Transverse colon (tissue), 4 donors: ENCODE data around the gene HSPA14. TPM values are rescaled to one million over a fixed set of nuclear protein-coding genes. Genes with fewer than 3 reads are reported as not detected.

Experiments used
- DNase-seq: peaks from one replicate; pipeline ENCODE4 v3.0.0-alpha.2; 2019
- H3K27ac ChIP-seq, 4 donors: fragments of 200-600 bp; sonication (generic); 2 replicates each; pipeline ENCODE4 v1.5.1; 2016 to 2018; ENCODE audit warnings: inconsistent platforms in 4 of 4
- H3K27me3 ChIP-seq: fragments of 200-600 bp; sonication (generic); 2 replicates; pipeline ENCODE4 v1.5.1; 2017; ENCODE audit warnings: inconsistent platforms
- H3K36me3 ChIP-seq, 4 donors: fragments of 200-600 bp; sonication (generic); 2 replicates each; pipeline ENCODE4 v1.5.1; 2017 to 2019; ENCODE audit warnings: inconsistent platforms in 4 of 4
- H3K4me1 ChIP-seq, 4 donors: fragments of 200-600 bp; sonication (generic); 2 replicates each; pipeline ENCODE4 v1.5.1; 2017 to 2020; ENCODE audit warnings: inconsistent platforms in 4 of 4
- H3K4me3 ChIP-seq, 4 donors: fragments of 200-600 bp; sonication (generic); 1 replicate in 1 of 4; 2 replicates in 3 of 4; pipeline versions ENCODE4 v1.5.1 to v1.6.1; 2017 to 2019; ENCODE audit warnings: inconsistent platforms in 4 of 4
- H3K9me3 ChIP-seq, 2 donors: fragments of 200-600 bp; sonication (generic); 2 replicates each; pipeline ENCODE4 v1.5.1; 2017 to 2019; ENCODE audit warnings: inconsistent platforms in 2 of 2
- CTCF ChIP-seq, 5 experiments: fragments of 200-600 bp in 3 of 5; fragments of 450-650 bp in 2 of 5; sonication (generic) in 3 of 5; IDR thresholded peaks; 1 replicate in 2 of 5; 2 replicates in 3 of 5; pipeline ENCODE4 v1.5.1; 2016 to 2017; ENCODE audit warnings: antibody characterized with exemption in 5 of 5, inconsistent platforms in 3 of 5, mild to moderate bottlenecking in 2 of 5, moderate library complexity in 1 of 5
- EP300 ChIP-seq: sonication (generic); formaldehyde crosslinking; IDR thresholded peaks from one replicate; pipeline ENCODE4 v1.6.1; 2017; ENCODE audit warnings: antibody characterized with exemption, low read depth
- POLR2A ChIP-seq: fragments of 450-650 bp; IDR thresholded peaks from one replicate; pipeline ENCODE4 v1.6.1; 2016; ENCODE audit warnings: antibody characterized with exemption, mild to moderate bottlenecking, moderate library complexity
- POLR2AphosphoS5 ChIP-seq, 3 donors: sonication (generic); formaldehyde crosslinking; IDR thresholded peaks; one replicate each; pipeline ENCODE4 v1.6.1; 2016; ENCODE audit warnings: antibody characterized with exemption in 3 of 3
- WGBS, 2 donors: methylation state at CpG; one replicate each; pipeline ENCODE4 v1.1.5; 2018; ENCODE audit warnings: low coverage in 1 of 2; 5-methylcytosine and 5-hydroxymethylcytosine counted together
- in situ Hi-C, 4 donors: fragments of 200-750 bp; cut with MboI; loops; one replicate each; pipeline versions ENCODE4 v1.15.0 to v1.15.1; 2017; ENCODE audit warnings: low sequenced_read_pairs in 3 of 4, low pct_ligation_motif_present in 1 of 4, low pct_unique_long_range_greater_than_20kb in 1 of 4
- intact Hi-C: fragments of 100-400 bp; cut with DNase I; formaldehyde crosslinking; loops from one replicate; pipeline ENCODE4 v1.15.1; 2023; ENCODE audit warnings: low total_unique reads
- total RNA-seq, 4 donors: library from RNA; depleted of rRNA; stranded (reverse); fragments of >200 nt; gene quantifications; one replicate each; pipeline ENCODE4 v1.1.0, GENCODE V29; 2016

Gene HSPA14
- total RNA-seq, 4 donors from 2014 or later = 6.7 to 15.4 (median 8.7) TPM

- in situ Hi-C loops = loop anchor here in 1 of 4 donors (25.0 kb wide), 1 partner anchor 124 kb away; the partner anchor contains the start of genes DCLRE1C and MEIG1
- peak overlapping the region; percentile 95 to 98 (median 96) for H3K27ac ChIP-seq
- intact Hi-C loops = no loop called here
- H3K9me3 ChIP-seq = no peaks in the 10 kb centered on the region
- 0% methylated on average over 6 to 57 of the region's 60 CpGs for WGBS, 2 donors
- peaks cover 0 to 22% (median 8%) of the 10 kb centered on the region in 4 donors for H3K36me3 ChIP-seq
- TF ChIP-seq EP300 (no peak), CTCF (IDR thresholded peaks at IDR 0.05) (no peak)
- H3K4me1 ChIP-seq = peaks cover 0 to 34% (median 21%) of the 10 kb centered on the region in 4 donors
- no peaks in the 10 kb centered on the region for H3K27me3 ChIP-seq
- peak; percentile 41 for DNase-seq
- H3K4me3 ChIP-seq = peak overlapping the region; percentile 81 to 98 (median 93)
Observed at GRCh38 chr10:14838582-14839304, 637 bp downstream of the HSPA14 start.

- H3K27me3 ChIP-seq = no peaks in the 10 kb centered on the region
- intact Hi-C loops (no loop called here), in situ Hi-C loops (loop anchor here in 1 of 4 donors (25.0 kb wide), 1 partner anchor 123 kb away; the partner anchor contains the start of genes DCLRE1C and MEIG1)
- H3K4me1 ChIP-seq = peaks cover 0 to 33% (median 21%) of the 10 kb centered on the region in 4 donors
- H3K9me3 ChIP-seq = no peaks in the 10 kb centered on the region
- H3K4me3 ChIP-seq = peak overlapping the region; percentile 81 to 98 (median 93)
- WGBS, 2 donors = 4 to 12% methylated on average over 12 to 14 of the region's 14 CpGs
- DNase-seq = peak; percentile 30
- H3K36me3 ChIP-seq = peaks cover 0 to 22% (median 8%) of the 10 kb centered on the region in 4 donors
- H3K27ac ChIP-seq = peak overlapping the region; percentile 95 to 98 (median 96)
- TF ChIP-seq CTCF (IDR thresholded peaks at IDR 0.05) (no peak), POLR2A (peak; percentile 14)
Observed at GRCh38 chr10:14839305-14839695, 1.2 kb downstream of the HSPA14 start.

- H3K36me3 ChIP-seq = peaks cover 0 to 29% (median 8%) of the 10 kb centered on the region in 4 donors
- intact Hi-C loops = no loop called here
- no peak overlapping the region for H3K27ac ChIP-seq
- in situ Hi-C loops = loop anchor here in 1 of 4 donors (25.0 kb wide), 1 partner anchor 122 kb away; the partner anchor contains the start of genes DCLRE1C and MEIG1
- TF ChIP-seq POLR2AphosphoS5 (IDR thresholded peaks at IDR 0.05) (no peak), EP300 (no peak), POLR2A (no peak), CTCF (IDR thresholded peaks at IDR 0.05) (no peak)
- H3K27me3 ChIP-seq = no peaks in the 10 kb centered on the region
- 91 to 92% methylated on average over 2 of the region's 2 CpGs for WGBS, 2 donors
- H3K4me3 ChIP-seq = no peak overlapping the region
- DNase-seq = no peak
- H3K9me3 ChIP-seq = no peaks in the 10 kb centered on the region
- peaks cover 0 to 26% (median 19%) of the 10 kb centered on the region in 4 donors for H3K4me1 ChIP-seq
Observed at GRCh38 chr10:14840178-14840577, 2.1 kb downstream of the HSPA14 start.

- in situ Hi-C loops = loop anchor here in 1 of 4 donors (25.0 kb wide), 1 partner anchor 119 kb away; the partner anchor contains the start of genes DCLRE1C and MEIG1
- H3K36me3 ChIP-seq = peaks cover 0 to 29% (median 8%) of the 10 kb centered on the region in 4 donors
- DNase-seq = no peak
- intact Hi-C loops = no loop called here
- no peaks in the 10 kb centered on the region for H3K9me3 ChIP-seq
- no peak overlapping the region for H3K27ac ChIP-seq
- TF ChIP-seq CTCF (IDR thresholded peaks at IDR 0.05) (no peak), POLR2AphosphoS5 (IDR thresholded peaks at IDR 0.05) (no peak), POLR2A (no peak), EP300 (no peak)
- WGBS, 2 donors = 92 to 97% methylated on average over 2 to 15 of the region's 15 CpGs
- no peak overlapping the region for H3K4me3 ChIP-seq
- H3K27me3 ChIP-seq = no peaks in the 10 kb centered on the region
- peaks cover 0 to 14% (median 10%) of the 10 kb centered on the region in 4 donors for H3K4me1 ChIP-seq
Observed at GRCh38 chr10:14843327-14843988, 5.4 kb downstream of the HSPA14 start.
